Measurements from ENCODE around the gene LTBP1. TPM values are rescaled to one million over a fixed set of nuclear protein-coding genes. Genes with fewer than 3 reads are reported as not detected.

The LTBP1 gene
- total and polyA plus RNA-seq, 2 of the 13 experiments (the other 11 are each of a cell fraction or from before 2014, with no cell fraction given): 0.12 to 0.22 TPM

GRCh38 chr2:33021542-33022227 is 74.9 kb downstream of the LTBP1 start:
- no peak for FAIRE-seq
- no peak overlapping the region for H3K9ac ChIP-seq (ENCODE audit: insufficient read depth, low read depth, low read length)
- no TSS peak for BruUV-seq (replicated peaks)
- H3K4me3 ChIP-seq (replicated peaks in 1 of 3; ENCODE audit: insufficient read depth in 1 of 3, low read depth in 2 of 3, low read length in 3 of 3): no peak overlapping the region
- H3K27ac ChIP-seq (ENCODE audit: extremely low read length, insufficient read depth, low read length): no peak overlapping the region
- CTCF ChIA-PET (ENCODE audit: low intra/inter-chr PET ratio, low total read pairs): no interaction called here
- no peaks in the 10 kb centered on the region for H3K27me3 ChIP-seq (ENCODE audit: control insufficient read depth in 1 of 2, insufficient read depth in 2 of 2, low read length in 2 of 2)
- WGBS (ENCODE audit: low lambda C conversion rate): 48% methylated on average over 5 of the region's 5 CpGs
- no peak overlapping the region for H2AFZ ChIP-seq (ENCODE audit: low read length)
- H4K20me1 ChIP-seq (ENCODE audit: insufficient read depth, low read length): no peaks in the 10 kb centered on the region
- H3K79me2 ChIP-seq (ENCODE audit: insufficient read depth, low read length): no peaks in the 10 kb centered on the region
- in situ Hi-C loops (cut with HindIII; ENCODE audit: extremely low pct_ligation_motif_present, low pct_unique_long_range_greater_than_20kb): no loop called here
- H3K4me2 ChIP-seq (ENCODE audit: low read depth, low read length): no peak overlapping the region
- POLR2A ChIA-PET: no interaction called here
- no peaks in the 10 kb centered on the region for H3K36me3 ChIP-seq (replicated peaks in 1 of 2; ENCODE audit: control insufficient read depth in 1 of 2, insufficient read depth in 2 of 2, low read length in 2 of 2)
- H3K9me3 ChIP-seq (ENCODE audit: low read length): peaks cover 4% of the 10 kb centered on the region
- ATAC-seq: no peak
- no peak for DNase-seq (ENCODE audit: low spot score)
- intact Hi-C loops (cut with micrococcal nuclease; ENCODE audit: unreplicated experiment): no loop called here
- H3K4me1 ChIP-seq (ENCODE audit: insufficient read depth, low read length): no peaks in the 10 kb centered on the region
- no peak for TF ChIP-seq SKI (IDR thresholded peaks at IDR 0.05; ENCODE audit: partially characterized antibody)
- no peak for TF ChIP-seq FOXP1 (IDR thresholded peaks at IDR 0.05)
- no peak for TF ChIP-seq FOXP1 (CRISPR knock-in tag; IDR thresholded peaks at IDR 0.05)
- no peak for TF ChIP-seq ZFAT (CRISPR knock-in tag; conservative IDR thresholded peaks at IDR 0.05)
- TF ChIP-seq, protein P1, sequence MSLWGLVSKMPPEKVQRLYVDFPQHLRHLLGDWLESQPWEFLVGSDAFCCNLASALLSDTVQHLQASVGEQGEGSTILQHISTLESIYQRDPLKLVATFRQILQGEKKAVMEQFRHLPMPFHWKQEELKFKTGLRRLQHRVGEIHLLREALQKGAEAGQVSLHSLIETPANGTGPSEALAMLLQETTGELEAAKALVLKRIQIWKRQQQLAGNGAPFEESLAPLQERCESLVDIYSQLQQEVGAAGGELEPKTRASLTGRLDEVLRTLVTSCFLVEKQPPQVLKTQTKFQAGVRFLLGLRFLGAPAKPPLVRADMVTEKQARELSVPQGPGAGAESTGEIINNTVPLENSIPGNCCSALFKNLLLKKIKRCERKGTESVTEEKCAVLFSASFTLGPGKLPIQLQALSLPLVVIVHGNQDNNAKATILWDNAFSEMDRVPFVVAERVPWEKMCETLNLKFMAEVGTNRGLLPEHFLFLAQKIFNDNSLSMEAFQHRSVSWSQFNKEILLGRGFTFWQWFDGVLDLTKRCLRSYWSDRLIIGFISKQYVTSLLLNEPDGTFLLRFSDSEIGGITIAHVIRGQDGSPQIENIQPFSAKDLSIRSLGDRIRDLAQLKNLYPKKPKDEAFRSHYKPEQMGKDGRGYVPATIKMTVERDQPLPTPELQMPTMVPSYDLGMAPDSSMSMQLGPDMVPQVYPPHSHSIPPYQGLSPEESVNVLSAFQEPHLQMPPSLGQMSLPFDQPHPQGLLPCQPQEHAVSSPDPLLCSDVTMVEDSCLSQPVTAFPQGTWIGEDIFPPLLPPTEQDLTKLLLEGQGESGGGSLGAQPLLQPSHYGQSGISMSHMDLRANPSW (CRISPR knock-in tag; IDR thresholded peaks at IDR 0.05; ENCODE audit: borderline replicate concordance): no peak
- TF ChIP-seq ZKSCAN5 (CRISPR knock-in tag; IDR thresholded peaks at IDR 0.05): no peak
- TF ChIP-seq, protein P2, sequence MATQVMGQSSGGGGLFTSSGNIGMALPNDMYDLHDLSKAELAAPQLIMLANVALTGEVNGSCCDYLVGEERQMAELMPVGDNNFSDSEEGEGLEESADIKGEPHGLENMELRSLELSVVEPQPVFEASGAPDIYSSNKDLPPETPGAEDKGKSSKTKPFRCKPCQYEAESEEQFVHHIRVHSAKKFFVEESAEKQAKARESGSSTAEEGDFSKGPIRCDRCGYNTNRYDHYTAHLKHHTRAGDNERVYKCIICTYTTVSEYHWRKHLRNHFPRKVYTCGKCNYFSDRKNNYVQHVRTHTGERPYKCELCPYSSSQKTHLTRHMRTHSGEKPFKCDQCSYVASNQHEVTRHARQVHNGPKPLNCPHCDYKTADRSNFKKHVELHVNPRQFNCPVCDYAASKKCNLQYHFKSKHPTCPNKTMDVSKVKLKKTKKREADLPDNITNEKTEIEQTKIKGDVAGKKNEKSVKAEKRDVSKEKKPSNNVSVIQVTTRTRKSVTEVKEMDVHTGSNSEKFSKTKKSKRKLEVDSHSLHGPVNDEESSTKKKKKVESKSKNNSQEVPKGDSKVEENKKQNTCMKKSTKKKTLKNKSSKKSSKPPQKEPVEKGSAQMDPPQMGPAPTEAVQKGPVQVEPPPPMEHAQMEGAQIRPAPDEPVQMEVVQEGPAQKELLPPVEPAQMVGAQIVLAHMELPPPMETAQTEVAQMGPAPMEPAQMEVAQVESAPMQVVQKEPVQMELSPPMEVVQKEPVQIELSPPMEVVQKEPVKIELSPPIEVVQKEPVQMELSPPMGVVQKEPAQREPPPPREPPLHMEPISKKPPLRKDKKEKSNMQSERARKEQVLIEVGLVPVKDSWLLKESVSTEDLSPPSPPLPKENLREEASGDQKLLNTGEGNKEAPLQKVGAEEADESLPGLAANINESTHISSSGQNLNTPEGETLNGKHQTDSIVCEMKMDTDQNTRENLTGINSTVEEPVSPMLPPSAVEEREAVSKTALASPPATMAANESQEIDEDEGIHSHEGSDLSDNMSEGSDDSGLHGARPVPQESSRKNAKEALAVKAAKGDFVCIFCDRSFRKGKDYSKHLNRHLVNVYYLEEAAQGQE (IDR thresholded peaks at IDR 0.05; ENCODE audit: borderline replicate concordance in 1 of 2, low read depth in 1 of 2, low read length in 2 of 2): no peak
- TF ChIP-seq ZFP36 (IDR thresholded peaks at IDR 0.05; ENCODE audit: borderline replicate concordance, low read depth, low read length, partially characterized antibody): no peak
- TF ChIP-seq ATAD3A (CRISPR knock-in tag; IDR thresholded peaks at IDR 0.05): no peak
- no peak for TF ChIP-seq PCBP2 (optimal IDR thresholded peaks at IDR 0.05; ENCODE audit: low read depth, low read length, poor library complexity, severe bottlenecking)
- TF ChIP-seq, protein P3, sequence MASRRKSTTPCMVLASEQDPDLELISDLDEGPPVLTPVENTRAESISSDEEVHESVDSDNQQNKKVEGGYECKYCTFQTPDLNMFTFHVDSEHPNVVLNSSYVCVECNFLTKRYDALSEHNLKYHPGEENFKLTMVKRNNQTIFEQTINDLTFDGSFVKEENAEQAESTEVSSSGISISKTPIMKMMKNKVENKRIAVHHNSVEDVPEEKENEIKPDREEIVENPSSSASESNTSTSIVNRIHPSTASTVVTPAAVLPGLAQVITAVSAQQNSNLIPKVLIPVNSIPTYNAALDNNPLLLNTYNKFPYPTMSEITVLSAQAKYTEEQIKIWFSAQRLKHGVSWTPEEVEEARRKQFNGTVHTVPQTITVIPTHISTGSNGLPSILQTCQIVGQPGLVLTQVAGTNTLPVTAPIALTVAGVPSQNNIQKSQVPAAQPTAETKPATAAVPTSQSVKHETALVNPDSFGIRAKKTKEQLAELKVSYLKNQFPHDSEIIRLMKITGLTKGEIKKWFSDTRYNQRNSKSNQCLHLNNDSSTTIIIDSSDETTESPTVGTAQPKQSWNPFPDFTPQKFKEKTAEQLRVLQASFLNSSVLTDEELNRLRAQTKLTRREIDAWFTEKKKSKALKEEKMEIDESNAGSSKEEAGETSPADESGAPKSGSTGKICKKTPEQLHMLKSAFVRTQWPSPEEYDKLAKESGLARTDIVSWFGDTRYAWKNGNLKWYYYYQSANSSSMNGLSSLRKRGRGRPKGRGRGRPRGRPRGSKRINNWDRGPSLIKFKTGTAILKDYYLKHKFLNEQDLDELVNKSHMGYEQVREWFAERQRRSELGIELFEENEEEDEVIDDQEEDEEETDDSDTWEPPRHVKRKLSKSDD (CRISPR knock-in tag; IDR thresholded peaks at IDR 0.05; ENCODE audit: low read depth): no peak
- no peak for TF ChIP-seq ZNF33A (CRISPR knock-in tag; IDR thresholded peaks at IDR 0.05; ENCODE audit: borderline replicate concordance)
- TF ChIP-seq, protein P4, sequence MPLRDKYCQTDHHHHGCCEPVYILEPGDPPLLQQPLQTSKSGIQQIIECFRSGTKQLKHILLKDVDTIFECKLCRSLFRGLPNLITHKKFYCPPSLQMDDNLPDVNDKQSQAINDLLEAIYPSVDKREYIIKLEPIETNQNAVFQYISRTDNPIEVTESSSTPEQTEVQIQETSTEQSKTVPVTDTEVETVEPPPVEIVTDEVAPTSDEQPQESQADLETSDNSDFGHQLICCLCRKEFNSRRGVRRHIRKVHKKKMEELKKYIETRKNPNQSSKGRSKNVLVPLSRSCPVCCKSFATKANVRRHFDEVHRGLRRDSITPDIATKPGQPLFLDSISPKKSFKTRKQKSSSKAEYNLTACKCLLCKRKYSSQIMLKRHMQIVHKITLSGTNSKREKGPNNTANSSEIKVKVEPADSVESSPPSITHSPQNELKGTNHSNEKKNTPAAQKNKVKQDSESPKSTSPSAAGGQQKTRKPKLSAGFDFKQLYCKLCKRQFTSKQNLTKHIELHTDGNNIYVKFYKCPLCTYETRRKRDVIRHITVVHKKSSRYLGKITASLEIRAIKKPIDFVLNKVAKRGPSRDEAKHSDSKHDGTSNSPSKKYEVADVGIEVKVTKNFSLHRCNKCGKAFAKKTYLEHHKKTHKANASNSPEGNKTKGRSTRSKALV (CRISPR knock-in tag; IDR thresholded peaks at IDR 0.05): no peak

Measured in HepG2 (cell line).